Activated CD8-positive, alpha-beta memory T cell treated with anti-CD3 and anti-CD28 coated beads, Interleukin-2, amount 50 U/mL, for 1 hour (primary cell): ENCODE data around the gene PTPN5.

ENCODE experiments used
- DNase-seq: peaks from one replicate; pipeline ENCODE4 v3.0.0-alpha.2; 2020; ENCODE audit errors: extremely low read depth

Gene PTPN5

GRCh38 chr11:18739685-18740084, 51.9 kb downstream of the PTPN5 start:
- DNase-seq, result no peak

GRCh38 chr11:18737642-18738041, 54.0 kb downstream of the PTPN5 start:
- no peak for DNase-seq

- no peak for DNase-seq
These were observed 54.9 kb downstream of the PTPN5 start for GRCh38 chr11:18736590-18737148.

- no peak for DNase-seq
These were observed 58.4 kb downstream of the PTPN5 start for GRCh38 chr11:18733202-18733601.

- peak; percentile 27 for DNase-seq
These were observed 59.4 kb downstream of the PTPN5 start for GRCh38 chr11:18731949-18732821.

- no peak for DNase-seq
These were observed 60.2 kb downstream of the PTPN5 start for GRCh38 chr11:18731441-18731840.

GRCh38 chr11:18730020-18730419, 61.6 kb downstream of the PTPN5 start:
- no peak for DNase-seq

- no peak for DNase-seq
These were observed 62.2 kb downstream of the PTPN5 start for GRCh38 chr11:18729426-18729825.

- DNase-seq, result no peak
These were observed 62.9 kb downstream of the PTPN5 start for GRCh38 chr11:18728658-18729057.

- DNase-seq, result no peak
These were observed 63.9 kb downstream of the PTPN5 start for GRCh38 chr11:18727479-18728236.

- DNase-seq, result no peak
These were observed 65.6 kb downstream of the PTPN5 start, which contains the start of gene IGSF22 for GRCh38 chr11:18726040-18726439. IGSF22 (minus strand) TSS chr11:18726188; CDS start chr11:18724236, 1,952 bp downstream.

- DNase-seq, result no peak
These were observed 67.6 kb downstream of the PTPN5 start for GRCh38 chr11:18723991-18724390.

- no peak for DNase-seq
These were observed 69.3 kb downstream of the PTPN5 start for GRCh38 chr11:18722293-18722637.

GRCh38 chr11:18721561-18722292, 69.9 kb downstream of the PTPN5 start:
- DNase-seq, result no peak

GRCh38 chr11:18720808-18721560, 70.6 kb downstream of the PTPN5 start:
- DNase-seq, result peak; percentile 50

- DNase-seq, result no peak
These were observed 71.3 kb downstream of the PTPN5 start for GRCh38 chr11:18720091-18720807.

- DNase-seq, result no peak
These were observed 76.1 kb downstream of the PTPN5 start for GRCh38 chr11:18715476-18715875.

GRCh38 chr11:18714443-18714780, 77.2 kb downstream of the PTPN5 start:
- DNase-seq, result no peak

GRCh38 chr11:18713646-18714442, 77.8 kb downstream of the PTPN5 start:
- no peak for DNase-seq

GRCh38 chr11:18710545-18710944, 81.1 kb downstream of the PTPN5 start:
- no peak for DNase-seq
